Neutrophil (primary cell): Measurements from ENCODE around the gene ALG3.

ENCODE experiments used
- H3K27ac ChIP-seq: fragments of 200-600 bp; sonication (generic); 2 replicates; pipeline ENCODE4 v1.5.1; 2016; ENCODE audit warnings: mild to moderate bottlenecking, moderate library complexity
- H3K27me3 ChIP-seq: fragments of 200-600 bp; sonication (generic); 2 replicates; pipeline ENCODE4 v1.6.0; 2016; ENCODE audit warnings: mild to moderate bottlenecking
- H3K36me3 ChIP-seq: fragments of 200-600 bp; sonication (generic); 2 replicates; pipeline ENCODE4 v1.5.1; 2017
- H3K4me1 ChIP-seq, 2 experiments: fragments of 200-600 bp in 1 of 2; sonication (generic) in 1 of 2; 1 replicate in 1 of 2; 2 replicates in 1 of 2; pipeline versions ENCODE4 v1.5.1 to v1.6.1; 2013 to 2016; ENCODE audit warnings: low read depth in 1 of 2, low read length in 1 of 2, mild to moderate bottlenecking in 1 of 2, moderate library complexity in 1 of 2; ENCODE audit not compliant: control insufficient read depth in 1 of 2, insufficient read depth in 1 of 2
- H3K4me3 ChIP-seq, 2 experiments: fragments of 200-600 bp in 1 of 2; sonication (generic) in 1 of 2; 1 replicate in 1 of 2; 2 replicates in 1 of 2; pipeline ENCODE4 v1.5.1; 2013 to 2016; ENCODE audit warnings: low read depth in 1 of 2, low read length in 1 of 2, mild to moderate bottlenecking in 1 of 2, moderate library complexity in 1 of 2
- H3K9me3 ChIP-seq: fragments of 200-600 bp; sonication (generic); 2 replicates; pipeline ENCODE4 v1.5.1; 2016
- CTCF ChIP-seq: fragments of 200-600 bp; sonication (generic); IDR thresholded peaks from 2 replicates; pipeline ENCODE4 v1.5.1; 2016; ENCODE audit warnings: antibody characterized with exemption

ALG3 gene

DNA sequence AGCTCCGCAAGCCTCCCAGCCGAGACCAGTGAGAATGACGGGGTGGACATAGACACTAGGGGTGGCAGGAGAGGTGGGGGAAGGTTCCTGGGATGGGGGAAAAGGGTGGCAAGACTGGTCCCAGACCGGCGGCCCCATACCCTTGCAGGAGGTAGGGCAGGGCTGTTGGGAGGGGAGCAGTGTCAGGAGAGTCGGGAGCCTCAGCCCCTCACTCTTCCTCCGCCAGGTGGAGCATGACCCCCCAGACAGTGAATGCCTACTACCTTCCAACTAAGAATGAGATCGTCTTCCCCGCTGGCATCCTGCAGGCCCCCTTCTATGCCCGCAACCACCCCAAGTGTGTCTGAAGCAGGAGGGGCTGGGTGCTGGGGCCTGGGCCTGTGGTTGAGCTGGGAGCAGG lies 41.6 kb upstream of the ALG3 start:
- no peak for TF ChIP-seq CTCF
- no peaks in the 10 kb centered on the region for H3K4me1 ChIP-seq
- H3K36me3 ChIP-seq = no peaks in the 10 kb centered on the region
- peaks cover 45% of the 10 kb centered on the region for H3K27me3 ChIP-seq
- H3K9me3 ChIP-seq = no peaks in the 10 kb centered on the region
- H3K27ac ChIP-seq = no peak overlapping the region
- no peak overlapping the region for H3K4me3 ChIP-seq

GRCh38 chr3:184289426-184289938 lies 40.7 kb upstream of the ALG3 start:
- H3K4me1 ChIP-seq = no peaks in the 10 kb centered on the region
- H3K4me3 ChIP-seq = no peak overlapping the region
- H3K36me3 ChIP-seq = no peaks in the 10 kb centered on the region
- TF ChIP-seq CTCF = no peak
- H3K9me3 ChIP-seq = no peaks in the 10 kb centered on the region
- H3K27me3 ChIP-seq = peaks cover 45% of the 10 kb centered on the region
- no peak overlapping the region for H3K27ac ChIP-seq

- Histone ChIP-seq H3K27me3 (peaks cover 60% of the 10 kb centered on the region), H3K4me3 (no peak overlapping the region), H3K36me3 (no peaks in the 10 kb centered on the region), H3K27ac (no peak overlapping the region), H3K4me1 (no peaks in the 10 kb centered on the region), H3K9me3 (no peaks in the 10 kb centered on the region)
- no peak for TF ChIP-seq CTCF
Observed at GRCh38 chr3:184284696-184285095, 35.9 kb upstream of the ALG3 start.

DNA sequence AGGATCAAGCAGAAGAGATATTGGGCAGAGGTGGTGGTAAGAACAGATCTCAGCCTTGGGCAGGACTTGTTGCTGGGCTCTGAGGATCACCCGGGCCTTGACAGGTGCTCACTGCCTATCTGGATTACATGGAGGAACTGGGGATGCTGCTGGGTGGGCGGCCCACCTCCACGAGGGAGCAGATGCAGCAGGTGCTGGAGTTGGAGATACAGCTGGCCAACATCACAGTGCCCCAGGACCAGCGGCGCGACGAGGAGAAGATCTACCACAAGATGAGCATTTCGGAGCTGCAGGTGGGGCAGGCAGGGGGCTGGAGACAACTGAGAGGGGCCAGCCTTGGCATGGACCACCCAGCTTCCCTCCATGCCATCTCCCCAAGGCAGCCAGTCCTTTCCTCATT lies 34.9 kb upstream of the ALG3 start:
- Histone ChIP-seq H3K4me3 (no peak overlapping the region), H3K4me1 (no peaks in the 10 kb centered on the region), H3K27me3 (peaks cover 60% of the 10 kb centered on the region), H3K36me3 (no peaks in the 10 kb centered on the region), H3K9me3 (no peaks in the 10 kb centered on the region), H3K27ac (no peak overlapping the region)
- no peak for TF ChIP-seq CTCF

GRCh38 chr3:184282941-184283340 lies 34.2 kb upstream of the ALG3 start:
- Histone ChIP-seq H3K4me1 (no peaks in the 10 kb centered on the region), H3K9me3 (no peaks in the 10 kb centered on the region), H3K36me3 (no peaks in the 10 kb centered on the region), H3K27ac (no peak overlapping the region), H3K4me3 (no peak overlapping the region), H3K27me3 (peaks cover 61% of the 10 kb centered on the region)
- no peak for TF ChIP-seq CTCF

- H3K27me3 ChIP-seq = peaks cover 82% of the 10 kb centered on the region
- no peaks in the 10 kb centered on the region for H3K4me1 ChIP-seq
Observed at GRCh38 chr3:184277366-184277765, 28.6 kb upstream of the ALG3 start.

More at GRCh38 chr3:184277366-184277765, 28.6 kb upstream of the ALG3 start:
- no peaks in the 10 kb centered on the region for H3K36me3 ChIP-seq
- no peak for TF ChIP-seq CTCF
- H3K27ac ChIP-seq = no peak overlapping the region
- no peaks in the 10 kb centered on the region for H3K9me3 ChIP-seq
- no peak overlapping the region for H3K4me3 ChIP-seq
